ENCODE measurements around the gene USH2A. TPM values are rescaled to one million over a fixed set of nuclear protein-coding genes. Genes with fewer than 3 reads are reported as not detected.

The USH2A gene
- total RNA-seq, 2 experiments from 2014 or later, result not detected

DNA sequence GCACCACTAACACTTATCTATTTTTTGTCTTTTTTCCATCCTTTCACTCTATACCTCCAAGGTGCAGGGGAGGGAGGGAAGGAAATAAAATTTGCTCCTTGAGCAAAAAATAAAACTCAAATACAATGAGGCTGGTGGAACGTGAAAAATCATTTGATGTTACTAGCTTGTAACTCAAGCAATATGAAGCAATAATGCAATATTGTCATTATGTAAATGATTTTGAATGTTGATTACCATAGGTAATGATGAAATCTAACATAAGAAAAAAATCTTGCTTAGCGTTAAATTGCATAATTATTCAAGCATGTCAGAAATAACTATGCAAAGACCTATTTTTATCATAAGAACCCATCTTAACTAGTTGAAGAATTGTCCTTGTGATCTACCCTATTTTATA, 578.5 kb downstream of the USH2A start:
- no peak overlapping the region for H3K4me3 ChIP-seq (ENCODE audit: low read length)
- Mint-ChIP-seq H3K4me1 (ENCODE audit: low read depth) (no peaks in the 10 kb centered on the region), H3K27ac (no peak overlapping the region), H3K27me3 (no peaks in the 10 kb centered on the region), H3K9me3 (no peaks in the 10 kb centered on the region), H3K4me3 (no peak overlapping the region), H3K36me3 (ENCODE audit: low read depth) (no peaks in the 10 kb centered on the region)
- TF ChIP-seq CTCF (IDR thresholded peaks at IDR 0.05), result no peak
- H3K36me3 ChIP-seq (ENCODE audit: insufficient read depth, low read length), result no peaks in the 10 kb centered on the region
- ChIA-PET POLR2A (no interaction called here), CTCF (no interaction called here)
- H3K9me3 ChIP-seq (ENCODE audit: control insufficient read depth in 1 of 2, insufficient read depth in 1 of 2, low read length in 2 of 2), result no peaks in the 10 kb centered on the region
- no peaks in the 10 kb centered on the region for H3K4me1 ChIP-seq (ENCODE audit: insufficient read depth, low read length)
- no peaks in the 10 kb centered on the region for H3K27me3 ChIP-seq (ENCODE audit: control insufficient read depth in 1 of 2, insufficient read depth in 2 of 2, low read length in 2 of 2)
- no peak overlapping the region for H3K27ac ChIP-seq (ENCODE audit: low read depth in 1 of 2, low read length in 2 of 2)
- intact Hi-C loops (cut with DNase I, micrococcal nuclease), result no loop called here
- DNase-seq (no peak), ATAC-seq (ENCODE audit: poor library complexity) (no peak)

DNA sequence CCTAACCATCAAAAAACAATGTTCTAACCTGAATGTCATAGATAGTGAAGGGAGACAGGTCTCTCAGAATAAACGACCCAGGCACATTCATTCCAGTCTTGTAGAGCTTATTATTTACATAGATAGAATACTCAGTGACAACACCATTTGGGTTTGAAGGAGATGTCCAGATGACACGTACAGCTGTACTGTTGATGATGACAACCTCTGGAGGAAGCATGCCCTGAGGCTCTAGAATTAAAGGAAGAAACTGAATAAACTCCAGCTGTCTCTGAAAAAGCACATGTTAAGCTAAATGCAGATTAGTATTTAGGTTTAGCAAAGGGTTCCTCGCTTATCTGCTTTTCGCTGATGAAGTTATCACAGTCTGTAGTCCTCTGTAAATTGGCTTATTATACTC, 579.0 kb downstream of the USH2A start:
- intact Hi-C loops (cut with DNase I, micrococcal nuclease), result no loop called here
- no peak overlapping the region for H3K27ac ChIP-seq (ENCODE audit: low read depth in 1 of 2, low read length in 2 of 2)
- TF ChIP-seq CTCF (IDR thresholded peaks at IDR 0.05), result no peak
- ChIA-PET POLR2A (no interaction called here), CTCF (no interaction called here)
- DNase-seq (no peak), ATAC-seq (ENCODE audit: poor library complexity) (no peak)
- no peaks in the 10 kb centered on the region for H3K4me1 ChIP-seq (ENCODE audit: insufficient read depth, low read length)
- H3K36me3 Mint-ChIP-seq (ENCODE audit: low read depth), result no peaks in the 10 kb centered on the region
- H3K4me3 ChIP-seq (ENCODE audit: low read length), result no peak overlapping the region
- no peaks in the 10 kb centered on the region for H3K4me1 Mint-ChIP-seq (ENCODE audit: low read depth)
- H3K4me3 Mint-ChIP-seq, result no peak overlapping the region
- H3K36me3 ChIP-seq (ENCODE audit: insufficient read depth, low read length), result no peaks in the 10 kb centered on the region
- no peaks in the 10 kb centered on the region for H3K27me3 Mint-ChIP-seq
- H3K27me3 ChIP-seq (ENCODE audit: control insufficient read depth in 1 of 2, insufficient read depth in 2 of 2, low read length in 2 of 2), result no peaks in the 10 kb centered on the region
- H3K9me3 ChIP-seq (ENCODE audit: control insufficient read depth in 1 of 2, insufficient read depth in 1 of 2, low read length in 2 of 2), result no peaks in the 10 kb centered on the region
- H3K9me3 Mint-ChIP-seq, result no peaks in the 10 kb centered on the region
- no peak overlapping the region for H3K27ac Mint-ChIP-seq

DNA sequence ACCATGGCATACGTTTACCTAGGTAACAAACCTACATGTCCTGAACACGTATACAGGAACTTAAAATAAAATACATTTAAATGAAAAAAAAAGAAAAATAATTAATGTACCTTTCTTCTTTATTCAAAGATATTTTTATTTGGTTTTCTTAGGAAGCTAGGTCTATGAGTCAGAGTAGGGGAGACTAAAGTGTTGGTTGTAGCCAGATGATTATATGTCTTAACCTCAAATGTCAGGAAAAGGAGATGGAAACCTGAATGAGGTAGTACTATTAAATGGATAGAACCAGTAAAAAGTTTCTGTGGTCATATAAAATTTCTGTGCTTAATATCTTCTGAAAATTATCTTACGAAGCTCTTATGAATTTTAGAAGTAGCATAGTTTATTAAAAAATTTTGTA, 580.3 kb downstream of the USH2A start:
- no peak overlapping the region for H3K27ac Mint-ChIP-seq

More for the DNA sequence above, 580.3 kb downstream of the USH2A start:
- TF ChIP-seq CTCF (IDR thresholded peaks at IDR 0.05), result no peak
- Histone ChIP-seq H3K27ac (ENCODE audit: low read depth in 1 of 2, low read length in 2 of 2) (no peak overlapping the region), H3K27me3 (ENCODE audit: control insufficient read depth in 1 of 2, insufficient read depth in 2 of 2, low read length in 2 of 2) (no peaks in the 10 kb centered on the region), H3K36me3 (ENCODE audit: insufficient read depth, low read length) (no peaks in the 10 kb centered on the region), H3K4me3 (ENCODE audit: low read length) (no peak overlapping the region), H3K4me1 (ENCODE audit: insufficient read depth, low read length) (no peaks in the 10 kb centered on the region), H3K9me3 (ENCODE audit: control insufficient read depth in 1 of 2, insufficient read depth in 1 of 2, low read length in 2 of 2) (no peaks in the 10 kb centered on the region)
- Mint-ChIP-seq H3K4me3 (no peak overlapping the region), H3K36me3 (ENCODE audit: low read depth) (no peaks in the 10 kb centered on the region), H3K9me3 (peaks cover 2% of the 10 kb centered on the region), H3K4me1 (ENCODE audit: low read depth) (no peaks in the 10 kb centered on the region), H3K27me3 (no peaks in the 10 kb centered on the region)
- intact Hi-C loops (cut with DNase I, micrococcal nuclease), result no loop called here
- DNase-seq (no peak), ATAC-seq (ENCODE audit: poor library complexity) (no peak)
- ChIA-PET POLR2A (no interaction called here), CTCF (no interaction called here)
